WERI-Rb-1 (cell line): Measurements from ENCODE around the gene FAIM2.
"Not testable (repeated sequence)": the region's sequence is repeated elsewhere in the genome, so short reads cannot be mapped to it uniquely, and the experiment has no call there.

Experiments
- DNase-seq: peaks from one replicate; pipeline ENCODE4 v3.0.0-alpha.2; 2020
- H3K27ac ChIP-seq: fragments of 250-450 bp; sonication (Bioruptor Pico); 2 replicates; pipeline ENCODE4 v1.5.1; 2020; ENCODE audit warnings: mild to moderate bottlenecking, moderate library complexity
- H3K27me3 ChIP-seq: fragments of 250-450 bp; sonication (Bioruptor Pico); 2 replicates; pipeline ENCODE4 v1.5.1; 2021; ENCODE audit warnings: mild to moderate bottlenecking, low read depth, moderate library complexity; ENCODE audit not compliant: insufficient read depth, severe bottlenecking
- H3K36me3 ChIP-seq: fragments of 250-450 bp; sonication (Bioruptor Pico); 2 replicates; pipeline ENCODE4 v1.5.1; 2020; ENCODE audit warnings: mild to moderate bottlenecking, moderate library complexity
- H3K4me3 ChIP-seq: 2 replicates; pipeline ENCODE4 v1.5.1; 2011; ENCODE audit warnings: low read depth, mild to moderate bottlenecking, control low read depth, low read length
- H3K9me3 ChIP-seq: fragments of 250-450 bp; sonication (Bioruptor Pico); 2 replicates; pipeline ENCODE4 v1.5.1; 2021; ENCODE audit warnings: mild to moderate bottlenecking, moderate library complexity; ENCODE audit not compliant: severe bottlenecking
- TF ChIP-seq, protein P1 (sequence below): IDR thresholded peaks from 2 replicates; pipeline ENCODE4 v1.5.1; 2011; ENCODE audit warnings: low read depth, mild to moderate bottlenecking, control low read depth, inconsistent platforms, low read length

The FAIM2 gene

DNA sequence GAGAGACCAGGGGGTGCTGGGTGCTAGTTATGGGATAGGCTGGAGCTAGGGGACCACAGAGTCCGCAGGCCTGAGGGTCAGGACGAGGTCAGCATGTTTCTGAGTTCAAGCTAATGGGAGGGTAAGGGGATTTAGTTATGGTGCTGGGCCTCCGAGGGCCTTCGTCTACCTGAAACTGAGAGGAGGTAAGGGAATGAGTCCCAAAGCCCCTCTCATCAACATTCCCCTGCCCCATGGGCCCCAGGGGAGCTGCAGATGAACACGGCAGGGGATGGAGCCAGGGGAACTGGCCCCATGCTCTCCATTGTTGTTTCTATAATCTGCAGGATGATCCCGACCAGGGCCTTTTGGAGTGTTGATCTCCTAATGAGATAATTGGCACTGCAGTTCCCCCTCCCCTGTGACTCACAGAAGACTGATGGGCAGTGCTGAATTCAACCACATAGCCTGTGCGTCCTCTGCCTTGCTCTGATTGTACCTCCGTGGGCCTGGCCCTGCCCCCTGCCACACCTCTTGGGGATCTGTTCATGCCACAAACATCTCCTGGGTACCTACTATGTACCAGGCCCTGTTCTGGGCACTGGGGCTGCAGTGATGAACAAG is 21.4 kb downstream of the FAIM2 start:
- peak; percentile 67 for DNase-seq
- TF ChIP-seq, protein P1, sequence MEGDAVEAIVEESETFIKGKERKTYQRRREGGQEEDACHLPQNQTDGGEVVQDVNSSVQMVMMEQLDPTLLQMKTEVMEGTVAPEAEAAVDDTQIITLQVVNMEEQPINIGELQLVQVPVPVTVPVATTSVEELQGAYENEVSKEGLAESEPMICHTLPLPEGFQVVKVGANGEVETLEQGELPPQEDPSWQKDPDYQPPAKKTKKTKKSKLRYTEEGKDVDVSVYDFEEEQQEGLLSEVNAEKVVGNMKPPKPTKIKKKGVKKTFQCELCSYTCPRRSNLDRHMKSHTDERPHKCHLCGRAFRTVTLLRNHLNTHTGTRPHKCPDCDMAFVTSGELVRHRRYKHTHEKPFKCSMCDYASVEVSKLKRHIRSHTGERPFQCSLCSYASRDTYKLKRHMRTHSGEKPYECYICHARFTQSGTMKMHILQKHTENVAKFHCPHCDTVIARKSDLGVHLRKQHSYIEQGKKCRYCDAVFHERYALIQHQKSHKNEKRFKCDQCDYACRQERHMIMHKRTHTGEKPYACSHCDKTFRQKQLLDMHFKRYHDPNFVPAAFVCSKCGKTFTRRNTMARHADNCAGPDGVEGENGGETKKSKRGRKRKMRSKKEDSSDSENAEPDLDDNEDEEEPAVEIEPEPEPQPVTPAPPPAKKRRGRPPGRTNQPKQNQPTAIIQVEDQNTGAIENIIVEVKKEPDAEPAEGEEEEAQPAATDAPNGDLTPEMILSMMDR: no peak

DNA sequence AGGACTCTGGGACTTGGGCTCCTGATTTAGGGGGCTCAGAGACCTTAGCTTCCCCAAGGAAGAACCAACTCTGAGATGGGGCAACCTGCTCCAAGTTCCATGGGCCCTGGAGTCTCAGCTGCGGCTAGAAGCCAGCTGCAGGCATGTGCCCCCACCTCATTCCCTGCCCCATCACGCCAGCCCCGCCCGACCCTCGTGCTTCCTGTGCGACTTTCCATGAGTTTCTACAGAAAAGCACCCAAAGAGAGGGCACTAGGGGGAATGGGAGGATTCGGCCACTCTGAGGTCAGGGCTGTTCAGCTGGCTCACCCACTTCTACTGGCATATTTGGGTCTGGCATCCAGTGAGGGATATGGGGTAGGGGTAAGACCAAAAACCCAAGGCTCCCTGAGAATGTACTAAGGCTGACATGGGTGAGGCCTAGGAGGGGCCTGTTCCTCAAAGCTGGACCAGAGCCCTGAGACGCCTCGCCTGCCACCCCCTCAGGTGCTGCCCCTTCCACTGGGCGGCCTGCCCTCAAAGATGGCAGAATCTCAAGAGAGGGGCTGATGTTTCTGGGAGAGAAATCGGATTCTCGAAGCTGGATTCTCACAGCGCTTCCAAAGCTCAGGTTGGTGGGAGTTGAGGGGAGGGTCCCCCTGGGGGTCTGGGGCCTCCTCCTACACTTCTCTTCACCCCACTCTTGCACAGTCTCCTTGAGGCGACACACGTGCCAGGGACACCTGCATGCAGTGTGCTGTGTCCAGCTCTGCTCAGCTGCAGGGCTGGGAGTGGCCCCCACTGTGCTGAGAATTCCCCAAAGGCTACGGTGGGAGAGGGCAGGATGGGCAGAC is 22.1 kb downstream of the FAIM2 start:
- Histone ChIP-seq H3K9me3 (no peaks in the 10 kb centered on the region), H3K4me3 (no peak overlapping the region), H3K27me3 (no peaks in the 10 kb centered on the region), H3K27ac (peak overlapping the region; percentile 41), H3K36me3 (no peaks in the 10 kb centered on the region)
- no peak for DNase-seq
- TF ChIP-seq, protein P1: no peak

More for the DNA sequence above, 21.4 kb downstream of the FAIM2 start:
- Histone ChIP-seq H3K27me3 (no peaks in the 10 kb centered on the region), H3K9me3 (no peaks in the 10 kb centered on the region), H3K4me3 (no peak overlapping the region), H3K27ac (peak overlapping the region; percentile 41), H3K36me3 (no peaks in the 10 kb centered on the region)

DNA sequence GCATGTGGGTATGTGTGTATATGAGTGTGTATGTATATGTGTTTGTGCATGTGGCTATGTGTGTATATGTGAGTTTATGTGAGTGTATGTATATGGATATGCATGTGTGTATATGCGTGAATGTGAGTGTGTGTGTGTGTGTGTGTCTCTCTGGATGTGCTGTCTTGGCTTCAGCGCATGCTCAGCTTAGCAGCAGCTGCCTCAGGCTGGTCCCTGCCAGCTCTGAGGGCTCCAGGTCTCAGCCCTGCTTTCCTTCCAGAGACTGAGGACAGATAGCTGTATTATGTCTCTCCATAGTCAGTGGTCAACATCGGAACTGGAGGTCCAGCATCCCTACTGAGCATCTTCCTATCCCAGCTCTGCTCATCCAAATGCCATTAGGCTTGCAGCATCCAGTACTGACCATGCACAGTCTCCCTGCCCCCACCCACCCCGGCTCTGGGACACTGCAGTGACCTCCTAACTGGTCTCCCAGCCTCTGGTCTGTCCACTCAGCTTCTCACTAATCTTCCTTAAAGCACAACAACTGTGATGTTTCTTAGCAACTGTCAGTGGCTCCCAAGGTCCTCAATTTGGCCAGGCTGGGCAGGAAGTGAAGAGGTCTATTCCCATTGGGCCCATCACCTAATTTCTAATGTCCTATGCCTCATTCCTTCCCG is 22.8 kb downstream of the FAIM2 start:
- peak; percentile 25 for DNase-seq
- Histone ChIP-seq H3K36me3 (no peaks in the 10 kb centered on the region), H3K9me3 (no peaks in the 10 kb centered on the region), H3K27ac (no peak overlapping the region), H3K27me3 (no peaks in the 10 kb centered on the region), H3K4me3 (no peak overlapping the region)
- TF ChIP-seq, protein P1: no peak

DNA sequence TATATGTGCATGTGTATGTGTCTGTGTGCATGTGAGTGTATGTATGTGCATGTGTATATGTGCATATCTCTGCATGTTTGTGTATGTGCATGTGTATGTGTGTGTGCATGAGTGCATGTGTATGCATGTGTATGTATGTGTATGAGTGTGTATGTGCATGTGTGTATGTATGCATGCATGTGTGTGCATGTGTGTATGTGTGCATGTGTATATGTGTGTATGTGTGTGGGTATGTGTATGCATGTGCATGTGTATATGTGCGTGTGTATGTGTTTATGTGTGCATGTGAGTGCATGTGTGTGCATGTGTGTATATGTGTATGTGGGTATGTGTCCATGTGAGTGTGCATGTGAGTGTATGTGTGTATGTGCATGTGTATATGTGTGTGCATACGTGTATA is 24.6 kb downstream of the FAIM2 start:
- H3K4me3 ChIP-seq, H3K27ac ChIP-seq, DNase-seq, H3K27me3 ChIP-seq, H3K36me3 ChIP-seq, H3K9me3 ChIP-seq: not testable (repeated sequence)

DNA sequence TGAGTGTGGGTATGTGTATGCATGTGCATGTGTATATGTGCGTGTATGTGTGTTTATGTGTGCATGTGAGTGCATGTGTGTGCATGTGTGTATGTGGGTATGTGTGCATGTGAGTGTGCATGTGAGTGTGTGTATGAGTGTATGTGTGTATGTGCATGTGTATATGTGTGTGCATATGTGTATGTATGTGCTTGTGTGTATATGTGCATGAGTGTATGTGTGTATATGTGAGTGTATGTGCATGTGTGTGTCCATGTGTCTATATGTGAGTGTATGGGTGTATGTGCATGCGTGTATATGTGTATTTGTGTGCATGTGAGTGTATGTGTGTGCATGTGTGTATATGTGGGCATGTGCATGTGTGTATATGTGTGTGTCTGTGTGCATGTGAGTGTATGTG is 25.7 kb downstream of the FAIM2 start:
- Histone ChIP-seq H3K4me3 (no peak overlapping the region), H3K9me3 (no peaks in the 10 kb centered on the region), H3K36me3 (no peaks in the 10 kb centered on the region), H3K27ac (no peak overlapping the region), H3K27me3 (no peaks in the 10 kb centered on the region)
- DNase-seq: no peak
- TF ChIP-seq, protein P1: no peak

DNA sequence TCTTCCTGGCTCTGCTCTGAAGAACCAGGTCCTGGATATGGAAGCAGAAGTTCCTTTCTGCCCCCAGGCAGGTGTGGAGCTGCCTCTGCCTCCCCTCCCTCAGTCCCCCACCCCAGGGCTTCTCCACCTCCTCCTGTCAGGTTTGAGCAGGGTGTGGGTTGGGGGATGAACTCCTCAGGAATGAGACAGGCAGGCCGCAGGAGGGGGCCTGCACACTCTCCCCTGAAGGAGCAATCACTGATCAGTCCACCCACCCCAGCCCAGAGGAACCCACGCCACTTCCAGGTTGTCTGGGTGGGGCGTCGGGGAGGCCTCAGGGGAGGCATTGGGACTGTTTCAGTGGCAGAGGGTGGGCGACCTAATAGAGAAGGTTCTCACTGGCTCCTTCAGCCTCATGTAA is 26.6 kb downstream of the FAIM2 start:
- Histone ChIP-seq H3K27ac (no peak overlapping the region), H3K9me3 (no peaks in the 10 kb centered on the region), H3K36me3 (no peaks in the 10 kb centered on the region), H3K27me3 (no peaks in the 10 kb centered on the region), H3K4me3 (no peak overlapping the region)
- TF ChIP-seq, protein P1: no peak
- no peak for DNase-seq
